ENCODE results near the gene CACNG7.

DNA sequence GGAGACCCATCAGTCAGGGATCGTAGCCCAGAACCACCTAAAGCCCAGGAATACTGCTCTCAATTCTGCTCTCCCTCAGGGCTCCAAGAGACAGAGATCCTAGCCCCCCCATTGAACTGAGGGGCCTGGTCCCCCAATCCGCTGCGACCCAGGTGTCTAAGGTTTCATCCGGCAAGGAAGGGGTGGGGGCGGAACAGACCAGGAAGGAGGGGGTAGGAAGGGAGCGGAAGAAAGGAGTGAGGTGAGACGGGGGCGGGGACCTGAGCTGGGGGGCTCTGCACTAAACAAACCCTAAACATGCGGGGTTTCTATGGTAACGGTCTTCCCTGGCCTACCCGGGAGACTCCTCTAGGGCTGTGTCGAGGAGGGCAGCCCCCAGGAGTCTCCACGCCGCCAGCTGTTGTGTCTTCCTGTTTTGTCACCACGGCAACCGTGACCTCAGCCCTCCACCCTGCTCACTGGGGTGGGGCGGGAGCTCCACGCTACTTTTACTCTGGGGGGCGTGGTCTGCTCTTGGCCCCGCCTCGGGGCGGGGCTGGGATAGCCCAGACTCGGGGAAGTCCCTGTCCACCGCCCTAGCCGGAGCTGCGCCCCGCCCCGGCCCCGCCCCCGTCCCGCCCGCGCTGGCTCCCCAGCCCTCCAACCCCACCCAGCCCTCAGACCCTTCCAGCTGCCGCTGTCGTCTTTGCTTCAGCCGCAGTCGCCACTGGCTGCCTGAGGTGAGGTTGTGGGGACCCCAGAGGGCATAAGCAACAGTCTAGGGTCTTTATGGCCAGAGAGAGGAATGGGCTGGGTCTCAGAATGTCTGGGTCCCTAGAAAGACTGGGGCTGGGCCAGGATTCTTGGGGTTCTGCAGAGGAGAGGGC lies 41.6 kb upstream of the CACNG7 start, which contains the start of gene MYADM:
- no peak for TF ChIP-seq CTCF (conservative IDR thresholded peaks at IDR 0.05; ENCODE audit: low read length)
- no peak for TF ChIP-seq EZH2phosphoT487 (IDR thresholded peaks at IDR 0.05; ENCODE audit: borderline replicate concordance, low read depth, low read length)

Measured in OCI-LY7 (cell line).